SK-N-SH treated with all-trans-retinoic acid at 6 μM for 48 hours (cell line): Measurements from ENCODE around the gene ZNF334.

Experiments used
- ATAC-seq: fragments of 200-7000 bp; cut with Tn5 transposase; 3 replicates; pipeline ENCODE4 v1.9.1; 2020; ENCODE audit warnings: mild to moderate bottlenecking, moderate library complexity
- ARNTL ChIP-seq: fragments of 450-650 bp; formaldehyde crosslinking; IDR thresholded peaks from 2 replicates; pipeline ENCODE4 v1.5.0; 2020; ENCODE audit warnings: low read depth, mild to moderate bottlenecking, moderate library complexity, borderline replicate concordance
- BACH2 ChIP-seq: fragments of 250-450 bp; sonication (Bioruptor Pico); IDR thresholded peaks from 2 replicates; pipeline ENCODE4 v1.9.0; 2021; ENCODE audit warnings: mild to moderate bottlenecking, borderline replicate concordance
- CSDC2 ChIP-seq: fragments of 250-450 bp; sonication (Bioruptor Pico); IDR thresholded peaks from 2 replicates; pipeline ENCODE4 v1.5.0; 2020; ENCODE audit warnings: mild to moderate bottlenecking, moderate library complexity
- CSRNP3 ChIP-seq: fragments of 250-450 bp; sonication (Bioruptor Pico); IDR thresholded peaks from 2 replicates; pipeline ENCODE4 v1.5.1; 2021; ENCODE audit warnings: mild to moderate bottlenecking, moderate library complexity
- GLIS3 ChIP-seq: fragments of 250-450 bp; sonication (Bioruptor Pico); IDR thresholded peaks from 2 replicates; pipeline ENCODE4 v1.5.0; 2020; ENCODE audit warnings: mild to moderate bottlenecking, moderate library complexity
- ISL1 ChIP-seq: fragments of 250-450 bp; sonication (Bioruptor Pico); IDR thresholded peaks from 2 replicates; pipeline ENCODE4 v2.1.2; 2022; ENCODE audit warnings: mild to moderate bottlenecking, moderate library complexity
- PPARA ChIP-seq: fragments of 250-450 bp; sonication (Bioruptor Pico); IDR thresholded peaks from 2 replicates; pipeline ENCODE4 v1.5.0; 2020; ENCODE audit warnings: mild to moderate bottlenecking, borderline replicate concordance
- RARB ChIP-seq: fragments of 250-450 bp; sonication (Bioruptor Pico); IDR thresholded peaks from 2 replicates; pipeline ENCODE4 v1.8.0; 2021; ENCODE audit warnings: mild to moderate bottlenecking, moderate library complexity
- SNAI2 ChIP-seq: fragments of 250-450 bp; sonication (Bioruptor Pico); IDR thresholded peaks from 2 replicates; pipeline ENCODE4 v1.5.0; 2020; ENCODE audit warnings: mild to moderate bottlenecking, moderate library complexity
- TCF4 ChIP-seq: fragments of 250-450 bp; sonication (Bioruptor Pico); IDR thresholded peaks from 2 replicates; pipeline ENCODE4 v1.8.0; 2021; ENCODE audit warnings: mild to moderate bottlenecking, moderate library complexity, borderline replicate concordance
- TOX ChIP-seq: fragments of 250-450 bp; sonication (Bioruptor Pico); IDR thresholded peaks from 2 replicates; pipeline ENCODE4 v1.8.0; 2021; ENCODE audit warnings: mild to moderate bottlenecking, moderate library complexity, borderline replicate concordance
- ZC3H10 ChIP-seq: fragments of 250-450 bp; sonication (Bioruptor Pico); IDR thresholded peaks from 2 replicates; pipeline ENCODE4 v1.5.1; 2021; ENCODE audit warnings: mild to moderate bottlenecking, moderate library complexity
- ZFP3 ChIP-seq: fragments of 250-450 bp; sonication (Bioruptor Pico); IDR thresholded peaks from 2 replicates; pipeline ENCODE4 v1.5.0; 2020; ENCODE audit warnings: mild to moderate bottlenecking, moderate library complexity
- ZFP30 ChIP-seq: fragments of 450-650 bp; formaldehyde crosslinking; IDR thresholded peaks from 2 replicates; pipeline ENCODE4 v1.5.0; 2022; ENCODE audit warnings: mild to moderate bottlenecking, moderate library complexity
- ZNF565 ChIP-seq: fragments of 450-650 bp; formaldehyde crosslinking; conservative IDR thresholded peaks from 2 replicates; pipeline ENCODE4 v1.5.0; 2020; ENCODE audit warnings: low read depth, mild to moderate bottlenecking, moderate library complexity
- ZNF70 ChIP-seq: fragments of 450-650 bp; formaldehyde crosslinking; IDR thresholded peaks from 2 replicates; pipeline ENCODE4 v1.5.0; 2020; ENCODE audit warnings: mild to moderate bottlenecking, moderate library complexity
- ZNF8 ChIP-seq: fragments of 450-650 bp; formaldehyde crosslinking; IDR thresholded peaks from 2 replicates; pipeline ENCODE4 v1.5.0; 2020; ENCODE audit warnings: mild to moderate bottlenecking, moderate library complexity
- TF ChIP-seq, protein P1 (sequence below): fragments of 250-450 bp; sonication (Bioruptor Pico); IDR thresholded peaks from 2 replicates; pipeline ENCODE4 v1.8.0; 2021; ENCODE audit warnings: low read depth, mild to moderate bottlenecking, moderate library complexity, borderline replicate concordance
- TF ChIP-seq, protein P2 (sequence below): fragments of 250-450 bp; sonication (Bioruptor Pico); IDR thresholded peaks from 2 replicates; pipeline ENCODE4 v1.8.0; 2020; ENCODE audit warnings: mild to moderate bottlenecking, moderate library complexity, borderline replicate concordance
- TF ChIP-seq, protein P3 (sequence below): fragments of 250-450 bp; sonication (Bioruptor Pico); IDR thresholded peaks from 2 replicates; pipeline ENCODE4 v1.5.1; 2020; ENCODE audit warnings: low read depth, mild to moderate bottlenecking, moderate library complexity

Gene ZNF334

GRCh38 chr20:46501961-46502360 lies 11.4 kb downstream of the ZNF334 start:
- ATAC-seq: no peak
- TF ChIP-seq PPARA (CRISPR knock-in tag) (no peak), ZC3H10 (CRISPR knock-in tag) (no peak), TCF4 (CRISPR knock-in tag) (no peak), ZFP3 (CRISPR knock-in tag) (no peak), ZNF70 (CRISPR knock-in tag) (no peak), BACH2 (CRISPR knock-in tag) (no peak), ISL1 (CRISPR knock-in tag) (no peak), CSRNP3 (CRISPR knock-in tag) (no peak), RARB (no peak)
- TF ChIP-seq, protein P1, sequence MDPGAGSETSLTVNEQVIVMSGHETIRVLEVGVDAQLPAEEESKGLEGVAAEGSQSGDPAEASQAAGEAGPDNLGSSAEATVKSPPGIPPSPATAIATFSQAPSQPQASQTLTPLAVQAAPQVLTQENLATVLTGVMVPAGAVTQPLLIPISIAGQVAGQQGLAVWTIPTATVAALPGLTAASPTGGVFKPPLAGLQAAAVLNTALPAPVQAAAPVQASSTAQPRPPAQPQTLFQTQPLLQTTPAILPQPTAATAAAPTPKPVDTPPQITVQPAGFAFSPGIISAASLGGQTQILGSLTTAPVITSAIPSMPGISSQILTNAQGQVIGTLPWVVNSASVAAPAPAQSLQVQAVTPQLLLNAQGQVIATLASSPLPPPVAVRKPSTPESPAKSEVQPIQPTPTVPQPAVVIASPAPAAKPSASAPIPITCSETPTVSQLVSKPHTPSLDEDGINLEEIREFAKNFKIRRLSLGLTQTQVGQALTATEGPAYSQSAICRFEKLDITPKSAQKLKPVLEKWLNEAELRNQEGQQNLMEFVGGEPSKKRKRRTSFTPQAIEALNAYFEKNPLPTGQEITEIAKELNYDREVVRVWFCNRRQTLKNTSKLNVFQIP (CRISPR knock-in tag): no peak
- TF ChIP-seq, protein P2, sequence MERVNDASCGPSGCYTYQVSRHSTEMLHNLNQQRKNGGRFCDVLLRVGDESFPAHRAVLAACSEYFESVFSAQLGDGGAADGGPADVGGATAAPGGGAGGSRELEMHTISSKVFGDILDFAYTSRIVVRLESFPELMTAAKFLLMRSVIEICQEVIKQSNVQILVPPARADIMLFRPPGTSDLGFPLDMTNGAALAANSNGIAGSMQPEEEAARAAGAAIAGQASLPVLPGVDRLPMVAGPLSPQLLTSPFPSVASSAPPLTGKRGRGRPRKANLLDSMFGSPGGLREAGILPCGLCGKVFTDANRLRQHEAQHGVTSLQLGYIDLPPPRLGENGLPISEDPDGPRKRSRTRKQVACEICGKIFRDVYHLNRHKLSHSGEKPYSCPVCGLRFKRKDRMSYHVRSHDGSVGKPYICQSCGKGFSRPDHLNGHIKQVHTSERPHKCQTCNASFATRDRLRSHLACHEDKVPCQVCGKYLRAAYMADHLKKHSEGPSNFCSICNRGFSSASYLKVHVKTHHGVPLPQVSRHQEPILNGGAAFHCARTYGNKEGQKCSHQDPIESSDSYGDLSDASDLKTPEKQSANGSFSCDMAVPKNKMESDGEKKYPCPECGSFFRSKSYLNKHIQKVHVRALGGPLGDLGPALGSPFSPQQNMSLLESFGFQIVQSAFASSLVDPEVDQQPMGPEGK (CRISPR knock-in tag): no peak
- TF ChIP-seq, protein P3, sequence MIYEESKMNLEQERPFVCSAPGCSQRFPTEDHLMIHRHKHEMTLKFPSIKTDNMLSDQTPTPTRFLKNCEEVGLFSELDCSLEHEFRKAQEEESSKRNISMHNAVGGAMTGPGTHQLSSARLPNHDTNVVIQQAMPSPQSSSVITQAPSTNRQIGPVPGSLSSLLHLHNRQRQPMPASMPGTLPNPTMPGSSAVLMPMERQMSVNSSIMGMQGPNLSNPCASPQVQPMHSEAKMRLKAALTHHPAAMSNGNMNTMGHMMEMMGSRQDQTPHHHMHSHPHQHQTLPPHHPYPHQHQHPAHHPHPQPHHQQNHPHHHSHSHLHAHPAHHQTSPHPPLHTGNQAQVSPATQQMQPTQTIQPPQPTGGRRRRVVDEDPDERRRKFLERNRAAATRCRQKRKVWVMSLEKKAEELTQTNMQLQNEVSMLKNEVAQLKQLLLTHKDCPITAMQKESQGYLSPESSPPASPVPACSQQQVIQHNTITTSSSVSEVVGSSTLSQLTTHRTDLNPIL (CRISPR knock-in tag): no peak

- no peak for ATAC-seq
- no peak for TF ChIP-seq SNAI2 (CRISPR knock-in tag)
- no peak for TF ChIP-seq ZNF8 (CRISPR knock-in tag)
- TF ChIP-seq CSDC2 (CRISPR knock-in tag): no peak
- no peak for TF ChIP-seq ZFP30 (CRISPR knock-in tag)
- TF ChIP-seq TOX (CRISPR knock-in tag): no peak
- TF ChIP-seq, protein P1 (CRISPR knock-in tag): no peak
- TF ChIP-seq TCF4 (CRISPR knock-in tag): no peak
- TF ChIP-seq ZNF565 (CRISPR knock-in tag): no peak
- TF ChIP-seq, protein P2 (CRISPR knock-in tag): no peak
- no peak for TF ChIP-seq ARNTL (CRISPR knock-in tag)
- TF ChIP-seq ISL1 (CRISPR knock-in tag): no peak
- TF ChIP-seq ZNF70 (CRISPR knock-in tag): no peak
- no peak for TF ChIP-seq CSRNP3 (CRISPR knock-in tag)
- no peak for TF ChIP-seq GLIS3 (CRISPR knock-in tag)
- no peak for TF ChIP-seq RARB
- no peak for TF ChIP-seq PPARA (CRISPR knock-in tag)
Observed at GRCh38 chr20:46501337-46501942, 11.9 kb downstream of the ZNF334 start.
